ENCODE measurements around the gene CEMIP.

Gene CEMIP

GRCh38 chr15:80822676-80823075, 43.5 kb downstream of the CEMIP start:
- no peak for DNase-seq (ENCODE audit: low read depth in 1 of 2, low spot score in 1 of 2)
- H3K27ac ChIP-seq (replicated peaks), result no peak overlapping the region
- TF ChIP-seq POLR2AphosphoS5 (IDR thresholded peaks at IDR 0.05; ENCODE audit: low read depth) (no peak), GABPA (IDR thresholded peaks at IDR 0.05; ENCODE audit: low read depth) (no peak), SPI1 (IDR thresholded peaks at IDR 0.05; ENCODE audit: borderline replicate concordance, low read depth) (no peak), CTCF (IDR thresholded peaks at IDR 0.05; ENCODE audit: insufficient read depth, low read length) (no peak), REST (IDR thresholded peaks at IDR 0.05; ENCODE audit: insufficient replicate concordance, low read depth) (no peak)

DNA sequence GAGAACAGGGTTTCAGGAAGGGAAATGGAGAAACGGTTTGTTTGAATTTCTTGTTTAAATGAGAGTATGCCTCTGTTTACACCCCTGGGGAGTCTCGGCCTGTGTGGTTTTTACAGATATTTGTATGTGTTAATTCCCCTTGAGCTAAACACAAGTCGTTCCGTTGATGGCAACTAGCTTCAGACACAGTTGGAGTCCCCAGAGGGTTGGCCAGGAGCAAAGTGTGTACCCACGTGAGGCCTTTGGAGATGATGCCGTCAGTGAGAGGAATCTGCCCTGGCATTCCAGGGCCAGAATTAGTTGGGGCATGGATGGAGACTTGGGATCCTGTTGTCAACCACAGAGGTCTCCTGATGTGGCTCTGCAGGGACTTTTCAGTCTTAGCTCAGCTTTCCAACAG, 44.0 kb downstream of the CEMIP start:
- TF ChIP-seq GABPA (IDR thresholded peaks at IDR 0.05; ENCODE audit: low read depth) (no peak), SPI1 (IDR thresholded peaks at IDR 0.05; ENCODE audit: borderline replicate concordance, low read depth) (no peak), CTCF (IDR thresholded peaks at IDR 0.05; ENCODE audit: insufficient read depth, low read length) (no peak), POLR2AphosphoS5 (IDR thresholded peaks at IDR 0.05; ENCODE audit: low read depth) (no peak), REST (IDR thresholded peaks at IDR 0.05; ENCODE audit: insufficient replicate concordance, low read depth) (no peak)
- Histone ChIP-seq H3K4me3 (replicated peaks; ENCODE audit: insufficient read depth, low read length) (no peak overlapping the region), H3K27me3 (ENCODE audit: insufficient read depth, poor library complexity, severe bottlenecking) (no peaks in the 10 kb centered on the region), H3K27ac (replicated peaks) (no peak overlapping the region)
- DNase-seq (ENCODE audit: low read depth in 1 of 2, low spot score in 1 of 2), result no peak

More at GRCh38 chr15:80822676-80823075, 43.5 kb downstream of the CEMIP start:
- Histone ChIP-seq H3K27me3 (ENCODE audit: insufficient read depth, poor library complexity, severe bottlenecking) (no peaks in the 10 kb centered on the region), H3K4me3 (replicated peaks; ENCODE audit: insufficient read depth, low read length) (no peak overlapping the region)

DNA sequence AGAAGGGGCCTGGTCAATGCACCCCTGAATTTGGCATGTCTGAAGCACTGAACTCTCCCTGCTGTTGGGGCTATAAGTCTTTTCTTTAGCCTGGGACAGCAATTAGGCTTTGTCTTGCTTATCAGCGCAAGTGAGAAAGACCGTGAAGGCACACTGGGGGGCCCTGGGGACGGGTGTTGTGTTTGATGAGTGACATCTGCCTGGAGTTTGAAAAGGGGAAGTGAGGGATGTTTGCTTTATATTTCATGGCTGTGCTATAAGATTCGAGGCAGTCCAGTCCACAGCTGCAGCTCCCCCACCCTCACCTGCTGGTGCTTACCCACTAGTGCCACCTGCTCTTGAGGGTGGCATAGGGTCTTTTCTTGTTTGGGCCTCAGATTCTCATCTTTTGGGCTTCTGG, 44.8 kb downstream of the CEMIP start:
- no peak for TF ChIP-seq POLR2AphosphoS5 (IDR thresholded peaks at IDR 0.05; ENCODE audit: low read depth)
- peak; percentile 74 for TF ChIP-seq SPI1 (IDR thresholded peaks at IDR 0.05; ENCODE audit: borderline replicate concordance, low read depth)
- H3K4me3 ChIP-seq (replicated peaks; ENCODE audit: insufficient read depth, low read length), result no peak overlapping the region
- H3K27me3 ChIP-seq (ENCODE audit: insufficient read depth, poor library complexity, severe bottlenecking), result no peaks in the 10 kb centered on the region
- no peak overlapping the region for H3K27ac ChIP-seq (replicated peaks)
- DNase-seq (ENCODE audit: low read depth in 1 of 2, low spot score in 1 of 2), result no peak

DNA sequence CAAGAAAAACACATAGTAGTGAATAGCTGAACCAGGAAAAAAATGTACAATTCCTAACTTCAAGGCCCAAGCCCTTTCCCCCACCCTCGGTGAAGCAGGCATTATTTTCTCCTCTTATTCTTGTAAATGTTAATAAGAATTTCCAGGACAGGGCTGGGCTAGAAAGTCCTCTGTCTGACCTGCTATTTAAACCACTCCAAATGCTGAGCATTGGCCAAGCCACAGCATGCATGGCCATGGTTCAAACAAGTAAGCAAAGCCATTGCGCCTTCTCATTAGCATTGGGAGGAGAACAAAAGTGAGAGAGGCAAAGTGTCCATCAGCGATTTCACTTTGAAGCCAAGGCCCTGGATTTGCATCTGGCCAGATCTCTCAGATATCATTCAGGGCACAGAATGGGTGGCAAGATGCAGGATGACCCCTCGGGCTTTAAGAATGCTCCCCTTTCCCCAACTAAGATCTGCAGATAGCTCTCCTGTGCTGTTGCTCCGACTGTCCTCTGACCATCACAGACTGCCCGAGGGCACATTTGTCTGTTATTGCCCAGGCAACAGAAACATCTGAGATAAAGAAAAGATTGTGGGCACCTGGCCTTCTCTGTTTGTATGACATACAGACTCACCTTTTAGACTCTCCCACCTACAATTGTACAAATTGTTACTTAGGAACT, 46.3 kb downstream of the CEMIP start:
- Histone ChIP-seq H3K27ac (replicated peaks) (no peak overlapping the region), H3K4me3 (replicated peaks; ENCODE audit: insufficient read depth, low read length) (no peak overlapping the region), H3K27me3 (ENCODE audit: insufficient read depth, poor library complexity, severe bottlenecking) (no peaks in the 10 kb centered on the region)
- no peak for DNase-seq (ENCODE audit: low read depth in 1 of 2, low spot score in 1 of 2)
- TF ChIP-seq SPI1 (IDR thresholded peaks at IDR 0.05; ENCODE audit: borderline replicate concordance, low read depth) (no peak), GABPA (IDR thresholded peaks at IDR 0.05; ENCODE audit: low read depth) (no peak), REST (IDR thresholded peaks at IDR 0.05; ENCODE audit: insufficient replicate concordance, low read depth) (no peak), CTCF (IDR thresholded peaks at IDR 0.05; ENCODE audit: insufficient read depth, low read length) (no peak), POLR2AphosphoS5 (IDR thresholded peaks at IDR 0.05; ENCODE audit: low read depth) (no peak)

All from HL-60 (cell line).